ENCODE data around the gene CPNE4.

The CPNE4 gene

DNA sequence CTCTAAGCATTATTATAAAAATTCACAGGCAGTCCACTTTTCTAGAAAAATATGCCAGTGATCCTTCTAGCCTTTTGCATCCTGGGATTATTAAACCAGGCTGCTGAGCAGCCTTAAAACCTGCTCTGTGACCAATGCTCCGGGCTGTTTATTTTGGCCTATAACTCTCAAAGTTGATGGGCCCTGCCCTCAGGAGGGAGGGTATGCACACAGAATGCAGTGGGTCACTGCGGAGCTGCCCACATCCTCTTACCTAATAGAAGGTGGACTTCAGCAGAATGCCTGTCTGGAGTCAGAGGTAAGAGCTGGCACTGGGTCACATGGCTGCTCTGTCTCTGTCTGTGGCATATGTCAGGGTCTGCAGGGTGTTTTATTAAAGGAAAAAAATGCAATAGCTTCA is 26.0 kb downstream of the CPNE4 start:
- TF ChIP-seq, protein P1, sequence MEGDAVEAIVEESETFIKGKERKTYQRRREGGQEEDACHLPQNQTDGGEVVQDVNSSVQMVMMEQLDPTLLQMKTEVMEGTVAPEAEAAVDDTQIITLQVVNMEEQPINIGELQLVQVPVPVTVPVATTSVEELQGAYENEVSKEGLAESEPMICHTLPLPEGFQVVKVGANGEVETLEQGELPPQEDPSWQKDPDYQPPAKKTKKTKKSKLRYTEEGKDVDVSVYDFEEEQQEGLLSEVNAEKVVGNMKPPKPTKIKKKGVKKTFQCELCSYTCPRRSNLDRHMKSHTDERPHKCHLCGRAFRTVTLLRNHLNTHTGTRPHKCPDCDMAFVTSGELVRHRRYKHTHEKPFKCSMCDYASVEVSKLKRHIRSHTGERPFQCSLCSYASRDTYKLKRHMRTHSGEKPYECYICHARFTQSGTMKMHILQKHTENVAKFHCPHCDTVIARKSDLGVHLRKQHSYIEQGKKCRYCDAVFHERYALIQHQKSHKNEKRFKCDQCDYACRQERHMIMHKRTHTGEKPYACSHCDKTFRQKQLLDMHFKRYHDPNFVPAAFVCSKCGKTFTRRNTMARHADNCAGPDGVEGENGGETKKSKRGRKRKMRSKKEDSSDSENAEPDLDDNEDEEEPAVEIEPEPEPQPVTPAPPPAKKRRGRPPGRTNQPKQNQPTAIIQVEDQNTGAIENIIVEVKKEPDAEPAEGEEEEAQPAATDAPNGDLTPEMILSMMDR (conservative IDR thresholded peaks at IDR 0.05; ENCODE audit: low read depth, low read length): no peak
- Histone ChIP-seq H3K4me1 (ENCODE audit: low read depth, poor library complexity, severe bottlenecking) (no peaks in the 10 kb centered on the region), H3K4me3 (IDR thresholded peaks at IDR 0.05; ENCODE audit: insufficient read depth, low read depth, low read length) (no peak overlapping the region), H2AFZ (ENCODE audit: low read depth) (no peak overlapping the region), H3K9ac (no peak overlapping the region), H3K27me3 (ENCODE audit: insufficient read depth, low read depth) (no peaks in the 10 kb centered on the region), H3K27ac (no peak overlapping the region), H3K79me2 (ENCODE audit: insufficient read depth, low read depth) (no peaks in the 10 kb centered on the region), H4K20me1 (ENCODE audit: insufficient read depth) (no peaks in the 10 kb centered on the region), H3K36me3 (ENCODE audit: insufficient read depth) (no peaks in the 10 kb centered on the region), H3K4me2 (no peak overlapping the region)

DNA sequence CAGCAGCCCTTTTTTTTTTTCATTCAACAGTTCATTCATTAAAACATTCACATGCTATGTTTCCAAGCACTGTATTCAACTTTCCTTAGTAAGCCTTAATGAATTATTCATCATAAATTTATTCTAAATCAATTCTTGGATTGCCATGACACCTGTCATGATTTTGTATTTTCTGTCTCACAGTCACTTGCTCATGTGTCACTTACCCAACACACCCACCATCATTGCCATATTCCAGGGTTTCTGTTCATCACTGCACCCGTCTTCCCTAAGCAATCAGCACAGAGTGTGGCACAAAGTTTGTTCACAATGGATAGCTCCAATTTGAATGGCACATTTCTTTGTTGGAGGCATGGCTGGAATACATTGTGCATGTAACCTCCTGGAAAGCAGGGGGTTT is 27.2 kb downstream of the CPNE4 start:
- Histone ChIP-seq H2AFZ (ENCODE audit: low read depth) (no peak overlapping the region), H4K20me1 (ENCODE audit: insufficient read depth) (no peaks in the 10 kb centered on the region), H3K4me3 (IDR thresholded peaks at IDR 0.05; ENCODE audit: insufficient read depth, low read depth, low read length) (no peak overlapping the region), H3K27ac (no peak overlapping the region), H3K27me3 (ENCODE audit: insufficient read depth, low read depth) (no peaks in the 10 kb centered on the region), H3K4me1 (ENCODE audit: low read depth, poor library complexity, severe bottlenecking) (no peaks in the 10 kb centered on the region), H3K4me2 (no peak overlapping the region), H3K9ac (no peak overlapping the region), H3K79me2 (ENCODE audit: insufficient read depth, low read depth) (no peaks in the 10 kb centered on the region), H3K36me3 (ENCODE audit: insufficient read depth) (no peaks in the 10 kb centered on the region)
- TF ChIP-seq, protein P1 (conservative IDR thresholded peaks at IDR 0.05; ENCODE audit: low read depth, low read length): no peak

DNA sequence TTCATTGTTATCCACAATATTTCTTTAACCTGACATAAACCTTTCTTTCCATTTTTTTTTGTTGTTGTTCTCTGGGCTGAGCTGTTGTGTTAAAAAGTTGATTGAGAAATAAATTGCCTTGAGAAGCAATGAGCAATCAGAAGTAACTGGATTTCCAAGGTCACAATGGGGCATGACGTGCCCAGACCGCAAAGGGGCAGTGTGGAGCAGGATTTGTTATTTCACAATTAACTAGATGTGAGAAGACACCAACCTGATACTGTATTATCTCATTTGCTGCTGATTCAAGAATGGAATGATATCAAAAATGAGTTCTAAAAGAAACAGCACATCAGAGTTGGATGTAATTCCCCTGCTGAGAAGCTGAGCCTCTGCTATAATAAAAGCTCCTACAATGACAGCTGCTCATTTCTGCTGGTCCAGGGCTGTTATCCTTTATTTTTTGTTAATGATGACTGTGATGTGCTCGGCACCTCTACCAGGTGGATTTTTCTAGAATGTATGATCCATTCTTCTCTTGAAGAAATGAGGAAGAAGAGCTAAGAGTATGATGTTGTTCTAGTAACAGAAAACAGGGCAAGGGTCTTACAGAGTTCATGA is 28.1 kb downstream of the CPNE4 start:
- no peaks in the 10 kb centered on the region for H3K27me3 ChIP-seq (ENCODE audit: insufficient read depth, low read depth)
- no peak overlapping the region for H3K4me3 ChIP-seq (IDR thresholded peaks at IDR 0.05; ENCODE audit: insufficient read depth, low read depth, low read length)
- no peaks in the 10 kb centered on the region for H3K36me3 ChIP-seq (ENCODE audit: insufficient read depth)
- TF ChIP-seq, protein P1 (conservative IDR thresholded peaks at IDR 0.05; ENCODE audit: low read depth, low read length): peak; percentile 71
- no peak overlapping the region for H3K4me2 ChIP-seq
- no peak overlapping the region for H2AFZ ChIP-seq (ENCODE audit: low read depth)
- no peaks in the 10 kb centered on the region for H3K79me2 ChIP-seq (ENCODE audit: insufficient read depth, low read depth)
- no peaks in the 10 kb centered on the region for H3K4me1 ChIP-seq (ENCODE audit: low read depth, poor library complexity, severe bottlenecking)
- H3K9ac ChIP-seq: no peak overlapping the region
- H4K20me1 ChIP-seq (ENCODE audit: insufficient read depth): no peaks in the 10 kb centered on the region
- H3K27ac ChIP-seq: no peak overlapping the region

DNA sequence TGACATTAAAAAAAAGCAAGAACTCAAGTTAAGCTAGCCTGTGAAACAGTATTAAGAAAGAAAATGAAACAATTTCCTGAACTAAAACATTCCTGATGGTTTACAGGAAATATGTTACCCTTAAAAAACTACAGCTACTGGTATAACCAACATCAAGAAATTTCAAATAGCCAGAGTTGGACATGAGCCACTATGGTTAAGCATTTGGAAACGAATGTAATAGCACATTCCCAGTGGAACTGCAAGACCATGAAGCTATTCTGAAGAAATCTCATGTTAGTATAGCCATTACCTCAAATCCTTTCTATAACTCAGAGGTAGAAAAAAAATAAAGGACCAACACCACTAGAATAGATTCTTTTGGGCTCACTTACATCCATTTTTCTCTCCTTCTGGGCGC is 30.2 kb downstream of the CPNE4 start:
- TF ChIP-seq, protein P1 (conservative IDR thresholded peaks at IDR 0.05; ENCODE audit: low read depth, low read length): no peak
- Histone ChIP-seq H3K27me3 (ENCODE audit: insufficient read depth, low read depth) (no peaks in the 10 kb centered on the region), H3K27ac (no peak overlapping the region), H2AFZ (ENCODE audit: low read depth) (no peak overlapping the region), H3K4me1 (ENCODE audit: low read depth, poor library complexity, severe bottlenecking) (no peaks in the 10 kb centered on the region), H3K36me3 (ENCODE audit: insufficient read depth) (no peaks in the 10 kb centered on the region), H3K4me3 (IDR thresholded peaks at IDR 0.05; ENCODE audit: insufficient read depth, low read depth, low read length) (no peak overlapping the region), H3K4me2 (no peak overlapping the region), H3K79me2 (ENCODE audit: insufficient read depth, low read depth) (no peaks in the 10 kb centered on the region), H3K9ac (no peak overlapping the region), H4K20me1 (ENCODE audit: insufficient read depth) (no peaks in the 10 kb centered on the region)

All from KMS-11 (cell line).